GM18507 (cell line): ENCODE measurements around the gene IL1R1.
"Not testable (repeated sequence)": the region's sequence is repeated elsewhere in the genome, so short reads cannot be mapped to it uniquely, and the experiment has no call there.

Experiments used
- DNase-seq: peaks from one replicate; pipeline ENCODE4 v3.0.0; 2011; ENCODE audit warnings: low read depth; ENCODE audit not compliant: insufficient read length; ENCODE audit errors: extremely low spot score
- FAIRE-seq: peaks from 2 replicates; lab custom pipeline; 2011; peaks lifted over from hg19 to GRCh38; lab: Jason Lieb, UNC

IL1R1 gene, protein sequence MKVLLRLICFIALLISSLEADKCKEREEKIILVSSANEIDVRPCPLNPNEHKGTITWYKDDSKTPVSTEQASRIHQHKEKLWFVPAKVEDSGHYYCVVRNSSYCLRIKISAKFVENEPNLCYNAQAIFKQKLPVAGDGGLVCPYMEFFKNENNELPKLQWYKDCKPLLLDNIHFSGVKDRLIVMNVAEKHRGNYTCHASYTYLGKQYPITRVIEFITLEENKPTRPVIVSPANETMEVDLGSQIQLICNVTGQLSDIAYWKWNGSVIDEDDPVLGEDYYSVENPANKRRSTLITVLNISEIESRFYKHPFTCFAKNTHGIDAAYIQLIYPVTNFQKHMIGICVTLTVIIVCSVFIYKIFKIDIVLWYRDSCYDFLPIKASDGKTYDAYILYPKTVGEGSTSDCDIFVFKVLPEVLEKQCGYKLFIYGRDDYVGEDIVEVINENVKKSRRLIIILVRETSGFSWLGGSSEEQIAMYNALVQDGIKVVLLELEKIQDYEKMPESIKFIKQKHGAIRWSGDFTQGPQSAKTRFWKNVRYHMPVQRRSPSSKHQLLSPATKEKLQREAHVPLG

DNA sequence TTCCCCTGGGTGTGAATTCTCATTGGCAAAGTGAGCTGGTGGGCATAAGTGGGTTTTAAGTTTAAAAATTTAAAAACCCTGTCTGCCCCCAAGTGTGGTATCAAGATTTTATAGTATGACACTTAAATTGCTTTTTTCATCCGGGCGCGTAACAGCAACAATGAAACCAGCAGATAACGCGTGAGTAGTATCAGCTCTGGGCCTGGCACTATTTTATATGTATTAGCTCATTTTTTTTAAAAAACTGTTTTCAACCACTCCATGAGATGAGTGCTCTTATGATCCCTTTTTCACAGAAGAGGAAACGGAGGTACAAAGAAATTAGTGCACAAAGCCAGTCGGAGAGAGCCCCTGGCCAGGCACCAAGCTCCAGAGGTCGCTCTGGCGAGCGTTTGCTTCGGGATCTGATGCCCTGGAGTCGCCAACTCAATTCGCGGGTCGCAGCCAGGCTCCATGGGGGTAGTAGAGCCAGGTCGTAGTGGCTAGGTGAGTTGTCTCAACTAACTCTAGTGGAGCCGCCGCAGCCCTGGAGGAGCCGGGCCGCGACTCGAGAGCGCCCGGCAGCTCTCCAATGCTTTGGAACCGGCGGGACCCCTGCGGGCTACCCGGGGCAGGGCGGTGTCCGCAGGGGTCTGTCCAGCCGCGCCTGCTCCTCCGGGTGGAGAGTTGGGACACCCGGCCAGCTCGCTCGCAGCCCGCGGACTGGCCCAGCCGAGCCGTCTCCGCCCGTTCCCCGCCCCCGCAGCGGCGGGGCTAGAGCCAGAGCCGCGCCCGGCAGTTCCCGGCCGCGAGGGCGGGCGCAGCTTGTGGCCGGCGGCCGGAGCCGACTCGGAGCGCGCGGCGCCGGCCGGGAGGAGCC, at the start of gene IL1R1:
Gene IL1R1 (plus strand): TSS at position 777 of the 859 bp plus-strand sequence. CDS start 14,979 bp downstream, outside the sequence.
- DNase-seq, result no peak
- FAIRE-seq, result no peak

DNA sequence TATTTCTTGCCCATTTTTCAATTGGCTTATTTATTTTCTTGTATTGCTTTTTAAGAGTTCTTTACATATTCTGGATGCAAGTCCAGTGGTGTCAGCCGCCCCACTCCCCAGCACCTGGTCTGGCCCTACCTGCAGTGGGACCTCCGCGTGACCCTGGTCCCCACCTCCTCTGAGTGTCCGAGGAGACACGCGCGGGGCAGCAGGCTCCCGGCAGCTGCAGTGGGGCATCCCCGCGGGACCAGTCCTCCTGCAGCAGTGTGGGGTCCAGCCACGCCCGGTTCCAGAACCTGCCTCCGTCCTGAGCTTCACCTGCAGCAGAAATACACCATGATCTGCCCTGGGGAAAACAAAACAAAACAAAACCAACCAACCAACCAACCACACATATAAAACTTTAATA, 48.9 kb upstream of the IL1R1 start:
- DNase-seq, result no peak
- peak; percentile 24 for FAIRE-seq

DNA sequence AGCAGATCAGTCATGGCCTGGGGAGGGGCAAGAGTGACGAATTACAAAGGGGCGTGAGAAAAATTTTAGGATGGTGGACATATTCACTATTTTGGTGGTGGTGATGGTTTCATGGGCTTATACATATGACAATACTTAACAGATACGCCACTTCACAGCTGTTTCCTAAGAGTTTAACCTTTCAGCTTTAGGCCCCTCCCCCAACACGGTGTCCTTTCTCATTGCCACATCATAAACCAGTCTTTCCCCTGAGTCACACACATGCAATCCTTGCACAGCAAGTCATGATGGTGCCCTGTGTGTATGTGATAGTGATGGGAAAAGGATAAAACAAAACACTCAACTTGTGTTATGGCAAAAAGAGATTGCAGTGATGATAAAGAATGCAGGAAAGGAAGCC, 47.6 kb upstream of the IL1R1 start:
- no peak for DNase-seq

DNA sequence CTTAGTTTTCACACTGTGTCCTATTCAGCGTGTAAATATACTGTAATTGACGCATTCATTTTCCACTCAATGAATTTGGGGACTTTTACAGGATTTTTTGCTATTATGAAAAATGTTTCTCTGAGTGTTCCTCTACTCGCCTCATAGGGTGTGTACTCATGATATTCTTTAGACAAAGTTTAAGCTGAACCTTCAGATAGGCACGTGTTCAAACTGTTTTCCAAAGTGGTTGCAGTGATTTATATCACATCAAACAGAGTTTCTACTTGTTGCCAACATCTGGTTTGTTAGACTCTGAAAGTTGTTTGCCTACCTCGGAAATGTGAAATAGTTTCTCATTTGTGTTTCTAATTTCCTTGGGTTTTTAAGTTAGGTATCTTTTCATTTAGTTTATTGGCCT, 46.4 kb upstream of the IL1R1 start:
- FAIRE-seq (no peak), DNase-seq (no peak)

More for the DNA sequence above, 47.6 kb upstream of the IL1R1 start:
- no peak for FAIRE-seq

DNA sequence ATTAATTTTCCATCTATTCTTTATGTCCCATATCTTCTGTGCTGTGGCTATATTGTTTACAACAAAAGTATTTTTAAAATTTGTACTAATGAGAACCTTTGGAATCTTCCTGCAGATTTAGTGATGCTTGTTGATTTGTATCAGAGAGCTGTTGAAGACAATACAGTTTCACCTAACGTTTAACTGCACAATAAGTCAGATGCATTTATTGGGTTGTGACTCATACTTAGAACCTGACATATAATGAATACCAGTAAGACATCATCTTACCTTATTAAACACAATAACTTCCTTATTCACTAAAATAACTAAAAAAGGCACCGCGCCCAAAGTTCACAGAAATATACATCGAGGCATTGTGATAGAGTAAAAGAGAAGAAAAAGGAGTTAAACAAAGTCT, 43.8 kb upstream of the IL1R1 start:
- DNase-seq, result no peak
- FAIRE-seq, result no peak

DNA sequence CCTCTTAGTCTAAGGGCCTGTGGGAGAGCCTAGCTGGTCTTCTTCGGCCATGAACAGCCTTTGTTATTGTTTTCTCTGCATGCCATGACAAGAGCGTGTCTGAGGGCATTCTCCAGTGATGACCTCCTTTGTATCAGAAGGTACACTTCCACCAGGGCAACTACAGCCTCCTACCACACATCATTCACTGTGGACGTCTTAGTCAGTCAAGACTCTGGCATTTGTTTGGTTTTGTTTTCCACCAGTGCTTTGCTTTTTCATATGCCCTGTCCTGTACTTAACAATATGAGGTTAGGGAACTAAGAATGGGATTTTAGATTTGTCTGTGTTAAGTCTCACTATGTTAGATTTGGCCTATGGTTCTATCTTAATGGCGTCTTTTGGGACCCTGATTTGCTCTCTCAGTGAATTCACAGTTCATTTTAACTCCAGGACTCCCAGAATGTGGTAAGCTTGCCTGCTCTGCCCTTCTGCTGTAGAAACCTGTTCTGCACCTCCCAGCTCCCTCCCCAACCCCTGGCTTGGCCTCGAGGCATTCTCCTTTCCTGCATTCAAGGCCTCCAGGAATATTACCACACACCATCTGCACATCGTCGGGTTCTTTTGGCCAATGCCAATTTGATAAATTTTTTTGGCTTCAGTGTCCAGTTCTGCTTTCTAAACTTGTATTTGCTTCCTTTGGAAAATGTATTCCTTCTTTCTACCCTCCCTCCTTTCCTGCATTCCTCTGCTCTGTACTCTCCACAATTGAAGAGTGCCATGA, 42.8 kb upstream of the IL1R1 start:
- no peak for FAIRE-seq

DNA sequence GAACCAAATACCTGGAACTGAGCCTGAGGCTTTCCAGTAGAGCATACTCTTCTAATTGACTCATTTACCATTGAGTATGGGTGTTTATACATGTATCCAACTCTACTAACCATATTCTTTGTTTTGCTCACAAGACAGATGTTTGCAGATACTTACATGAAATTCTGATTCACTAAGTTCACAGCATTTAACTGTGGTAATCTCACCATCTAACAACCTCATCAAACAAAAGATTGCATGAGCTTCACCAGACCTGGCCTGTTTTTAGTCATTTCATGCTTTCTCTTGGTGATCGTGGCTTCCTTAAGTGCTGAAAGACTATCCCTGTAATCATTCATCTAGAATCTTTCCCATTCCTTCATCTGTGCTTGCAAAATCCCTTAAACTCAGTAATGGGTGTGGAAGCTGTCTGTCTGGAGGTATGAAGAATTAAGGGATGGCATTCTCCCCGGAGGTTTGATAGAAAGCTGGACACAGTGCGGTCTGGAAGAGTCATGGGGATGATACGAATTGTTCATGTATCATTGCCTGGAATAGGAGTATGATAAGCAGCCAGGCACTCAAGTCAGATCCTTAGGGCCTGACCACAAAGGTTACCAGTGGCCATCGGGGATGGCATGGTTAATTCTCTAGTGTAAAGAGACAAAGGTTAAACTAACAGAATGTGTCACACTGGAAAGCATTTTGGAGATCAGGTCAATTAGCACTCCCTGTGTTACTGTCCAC, 42.0 kb upstream of the IL1R1 start:
- DNase-seq (no peak), FAIRE-seq (no peak)

More for the DNA sequence above, 42.8 kb upstream of the IL1R1 start:
- no peak for DNase-seq

DNA sequence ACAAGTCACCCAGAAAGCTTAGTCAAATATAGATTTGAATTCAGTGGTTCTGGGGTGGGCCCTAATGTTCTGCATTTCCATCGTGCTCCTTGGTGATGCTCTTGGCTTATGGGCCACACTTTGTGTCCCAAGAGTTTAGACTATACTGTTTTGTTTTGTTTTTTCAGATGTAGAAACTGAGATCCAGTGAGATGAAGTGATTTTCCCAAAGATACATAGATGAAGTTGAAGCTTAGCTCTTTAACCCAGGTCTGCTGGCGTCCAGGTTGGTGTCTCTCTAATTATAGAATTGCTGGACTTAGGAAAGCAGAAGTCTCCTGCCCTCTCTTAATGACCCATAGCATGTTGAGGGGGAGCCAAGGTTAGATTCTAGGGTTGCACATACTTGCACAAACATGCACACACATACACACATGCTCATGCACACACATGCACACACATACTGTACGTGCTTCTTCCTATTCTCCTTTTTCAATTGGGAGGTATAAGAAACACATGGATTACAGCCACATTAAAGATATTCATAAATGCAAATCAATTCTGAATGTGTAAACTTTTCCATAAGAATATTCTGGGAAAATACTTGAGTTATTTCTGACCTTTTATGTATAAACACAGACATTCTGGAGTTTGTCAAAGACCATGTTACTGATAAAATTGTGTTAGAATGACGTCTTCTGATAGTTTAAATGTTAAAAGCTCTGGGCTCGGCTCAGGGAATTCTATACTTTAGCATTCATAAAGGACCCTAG, 41.3 kb upstream of the IL1R1 start:
- DNase-seq (no peak), FAIRE-seq (no peak)

DNA sequence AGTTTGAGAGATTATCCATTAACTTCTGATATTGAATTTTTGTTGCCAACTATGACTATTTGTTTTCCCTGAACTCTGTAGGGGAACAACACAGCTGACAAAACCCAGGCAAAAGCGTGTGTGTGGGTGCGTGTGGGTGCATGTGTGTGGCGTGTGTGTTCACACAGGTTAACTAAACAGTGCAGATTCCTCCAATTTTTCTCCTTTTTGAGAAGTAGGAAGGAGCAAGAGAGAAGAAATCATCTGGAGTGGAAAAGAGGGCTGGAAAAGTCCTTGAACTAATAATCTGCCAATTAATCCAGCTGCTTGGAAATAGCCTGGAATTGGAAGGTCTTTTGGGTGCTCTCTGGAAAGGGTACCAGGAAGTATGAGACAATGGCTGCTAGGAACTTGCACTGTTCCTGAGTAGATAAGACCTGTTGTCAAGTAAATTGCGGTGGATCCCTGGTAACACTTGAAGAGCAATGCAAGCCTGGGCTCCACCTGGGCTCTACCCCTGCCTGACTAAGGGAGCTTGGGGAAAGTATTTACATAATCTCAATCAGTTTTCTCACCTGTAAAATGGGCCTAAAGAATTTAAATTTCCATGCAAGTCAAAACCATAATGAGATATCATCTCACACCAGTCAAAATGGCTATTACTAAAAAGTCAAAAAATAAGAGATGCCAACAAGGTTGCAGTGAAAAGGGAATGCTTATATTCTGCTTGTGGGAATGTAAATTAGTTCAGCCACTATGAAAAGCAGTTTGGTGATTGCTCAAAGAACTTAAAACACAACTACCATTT, 40.5 kb upstream of the IL1R1 start:
- FAIRE-seq, result no peak

DNA sequence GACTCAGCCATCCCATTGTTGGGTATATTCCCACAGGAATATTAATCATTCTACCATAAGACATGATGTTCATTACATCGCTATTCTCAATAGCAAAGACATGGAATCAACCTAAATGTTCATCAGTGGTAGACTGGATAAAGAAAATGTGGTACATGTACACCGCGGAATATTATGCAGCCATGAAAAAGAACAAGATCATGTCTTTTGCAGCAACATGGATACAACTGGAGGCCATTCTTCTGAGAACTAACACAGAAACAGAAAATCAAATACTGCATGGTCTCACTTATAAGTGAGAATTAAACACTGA, 40.0 kb upstream of the IL1R1 start:
- FAIRE-seq, DNase-seq: not testable (repeated sequence)

More for the DNA sequence above, 40.5 kb upstream of the IL1R1 start:
- DNase-seq, result no peak

DNA sequence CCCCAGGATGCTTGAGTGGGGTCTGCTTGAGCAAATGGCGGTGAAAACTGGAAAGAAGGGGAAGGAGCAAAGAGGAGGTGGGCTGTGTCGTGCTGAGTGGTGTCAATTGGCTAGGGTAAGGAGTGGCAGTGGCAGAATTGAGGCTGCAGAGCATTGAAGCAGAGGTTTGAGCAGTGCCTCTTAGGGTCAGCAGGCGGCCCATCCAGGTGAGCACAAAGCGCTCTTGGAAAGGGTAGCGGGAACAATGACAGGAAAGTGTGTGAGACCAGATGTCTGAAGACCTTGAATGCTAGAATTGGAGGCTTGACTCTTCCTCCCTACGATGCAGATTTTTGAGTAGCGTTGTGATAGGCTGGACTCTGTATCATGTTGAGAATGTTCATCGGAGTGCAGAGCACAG, 39.3 kb upstream of the IL1R1 start:
- DNase-seq, result no peak
- no peak for FAIRE-seq

DNA sequence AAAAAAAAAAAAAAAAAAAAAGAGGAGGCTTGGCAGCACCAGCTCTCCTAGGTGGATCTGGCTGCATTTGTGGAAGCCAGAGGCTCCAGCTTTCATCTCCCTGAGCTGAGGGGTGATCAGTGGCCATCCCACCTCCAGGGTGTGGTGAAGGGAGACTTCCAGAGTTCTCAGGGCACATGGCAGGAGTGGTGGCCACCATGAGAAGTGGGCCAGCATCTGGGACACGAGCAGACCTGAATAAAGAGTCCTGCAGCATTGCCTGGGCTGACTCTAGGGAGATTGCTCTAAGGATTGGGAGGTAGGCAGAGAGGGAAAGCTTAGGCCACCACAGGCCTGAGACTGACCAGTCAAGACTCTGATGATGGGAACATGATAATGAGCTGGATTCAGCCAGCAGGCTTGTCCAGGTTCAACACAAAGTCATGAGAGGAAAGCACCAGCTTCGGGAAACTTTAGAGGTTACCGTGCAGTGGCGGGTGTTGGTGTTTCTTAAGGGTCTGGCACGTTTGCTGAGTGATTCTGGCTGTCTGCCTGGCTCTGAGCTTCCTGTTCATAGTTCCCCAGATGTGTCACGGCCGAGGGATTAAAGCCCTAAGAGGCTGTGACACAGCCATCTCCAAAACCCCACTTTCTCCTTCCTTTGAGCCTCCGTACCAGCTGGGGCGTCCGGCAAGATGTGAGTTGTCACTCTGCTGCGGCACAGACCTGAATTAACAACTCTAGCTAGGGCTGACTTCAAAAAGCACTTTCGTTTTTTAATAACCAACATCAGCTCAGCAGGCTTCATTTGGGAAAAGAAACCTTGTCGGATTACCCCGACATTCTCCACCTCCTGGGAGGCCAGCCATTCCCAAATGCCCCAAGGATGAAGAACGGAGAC, 38.3 kb upstream of the IL1R1 start:
- DNase-seq (no peak), FAIRE-seq (peak; percentile 77)

DNA sequence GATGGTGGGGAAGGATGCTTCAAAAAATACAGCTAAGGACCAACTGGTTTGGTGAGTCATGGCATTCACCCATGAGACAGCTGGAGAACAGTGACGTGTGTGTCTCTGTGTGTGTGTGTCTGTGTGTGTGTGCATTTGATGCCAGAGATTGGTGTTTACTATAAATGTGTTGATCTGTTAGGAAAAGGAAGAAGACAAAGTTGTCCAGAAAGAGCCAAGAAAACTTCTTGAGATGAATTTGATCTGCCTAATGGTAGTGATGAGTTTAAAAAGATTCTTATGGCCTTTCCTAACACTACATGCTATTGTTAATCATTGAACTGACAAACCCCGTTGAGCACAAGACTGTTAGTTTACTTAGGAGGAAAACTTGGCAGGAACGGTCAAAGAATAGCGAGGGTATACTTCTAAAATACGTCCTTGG, 36.4 kb upstream of the IL1R1 start:
- FAIRE-seq (peak; percentile 61), DNase-seq (no peak)

DNA sequence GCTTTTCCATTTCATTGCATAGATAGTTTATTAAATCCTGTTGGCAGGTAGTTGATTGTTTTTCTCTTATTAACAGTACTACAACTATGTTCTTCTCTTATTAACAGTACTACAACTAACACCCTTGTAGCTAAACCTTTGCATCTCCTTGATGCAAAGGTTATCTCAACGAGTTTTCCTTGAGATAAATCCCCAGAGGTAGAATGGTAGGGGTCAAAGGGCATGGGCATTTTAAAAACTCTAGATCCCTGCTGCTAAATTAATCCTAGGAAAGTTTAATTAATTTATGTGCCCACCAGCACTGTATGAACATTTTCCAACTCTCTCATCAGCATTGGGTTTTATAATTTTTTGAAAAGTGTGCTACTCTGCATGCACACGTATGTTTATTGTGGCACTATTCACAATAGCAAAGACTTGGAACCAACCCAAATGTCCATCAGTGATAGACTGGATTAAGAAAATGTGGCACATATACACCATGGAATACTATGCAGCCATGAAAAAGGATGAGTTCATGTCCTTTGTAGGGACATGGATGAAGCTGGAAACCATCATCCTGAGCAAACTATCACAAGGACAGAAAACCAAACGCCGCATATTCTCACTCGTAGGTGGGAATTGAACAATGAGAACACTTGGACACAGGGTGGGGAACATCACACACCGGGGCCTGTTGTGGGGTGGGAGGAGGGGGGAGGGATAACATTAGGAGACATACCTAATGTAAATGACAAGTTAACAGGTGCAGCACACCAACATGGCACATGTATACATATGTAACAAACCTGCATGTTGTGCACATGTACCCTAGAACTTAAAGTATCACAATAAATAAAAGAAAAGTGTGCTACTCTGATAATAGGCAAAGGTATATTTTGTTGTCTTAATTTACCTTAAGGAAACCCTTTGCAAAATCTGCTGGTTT, 35.5 kb upstream of the IL1R1 start:
- not testable (repeated sequence) for DNase-seq, FAIRE-seq

DNA sequence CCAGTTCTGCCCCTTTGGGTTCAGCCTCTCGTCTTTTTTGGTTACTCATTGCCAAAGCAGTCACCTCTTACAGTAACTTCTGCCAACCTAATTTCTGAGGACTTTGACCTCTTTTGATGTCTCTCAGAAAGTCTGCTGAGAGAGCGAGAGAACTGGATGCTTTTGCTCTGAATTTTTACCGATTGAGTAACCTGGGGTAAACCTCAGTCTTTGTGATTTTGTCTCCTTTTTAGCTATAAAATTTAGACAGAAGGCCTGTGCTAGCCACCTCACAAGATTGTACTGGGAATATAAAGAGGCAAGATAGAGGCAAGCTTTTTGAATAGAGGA, 34.8 kb upstream of the IL1R1 start:
- no peak for FAIRE-seq

DNA sequence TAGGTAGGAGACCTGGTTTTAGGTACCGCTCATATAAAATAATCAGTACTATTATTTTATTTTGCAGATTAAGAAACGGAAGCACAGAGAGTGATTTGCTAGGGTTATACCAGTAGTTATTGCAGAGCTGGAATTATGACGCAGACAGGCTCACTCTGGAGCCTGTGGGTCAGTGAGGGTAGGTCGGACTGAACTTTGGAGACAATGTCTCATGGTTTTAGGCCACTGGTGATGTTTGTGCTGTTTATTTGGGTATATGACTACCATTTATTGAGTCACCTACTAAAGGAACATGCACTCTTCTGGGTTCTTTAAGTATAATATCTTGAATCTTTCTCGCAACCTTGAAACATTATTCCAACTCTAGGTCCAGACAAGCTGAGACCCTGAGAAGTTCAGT, 33.5 kb upstream of the IL1R1 start:
- DNase-seq (no peak), FAIRE-seq (no peak)

More for the DNA sequence above, 34.8 kb upstream of the IL1R1 start:
- DNase-seq, result no peak
